ENCODE measurements around the gene COL19A1. TPM values are rescaled to one million over a fixed set of nuclear protein-coding genes. Genes with fewer than 3 reads are reported as not detected.
A peak's percentile ranks its signal among the peaks of the same experiment; 100 is the strongest.

Gene COL19A1
- total and polyA plus RNA-seq, 2 experiments from 2014 or later, result not detected

DNA sequence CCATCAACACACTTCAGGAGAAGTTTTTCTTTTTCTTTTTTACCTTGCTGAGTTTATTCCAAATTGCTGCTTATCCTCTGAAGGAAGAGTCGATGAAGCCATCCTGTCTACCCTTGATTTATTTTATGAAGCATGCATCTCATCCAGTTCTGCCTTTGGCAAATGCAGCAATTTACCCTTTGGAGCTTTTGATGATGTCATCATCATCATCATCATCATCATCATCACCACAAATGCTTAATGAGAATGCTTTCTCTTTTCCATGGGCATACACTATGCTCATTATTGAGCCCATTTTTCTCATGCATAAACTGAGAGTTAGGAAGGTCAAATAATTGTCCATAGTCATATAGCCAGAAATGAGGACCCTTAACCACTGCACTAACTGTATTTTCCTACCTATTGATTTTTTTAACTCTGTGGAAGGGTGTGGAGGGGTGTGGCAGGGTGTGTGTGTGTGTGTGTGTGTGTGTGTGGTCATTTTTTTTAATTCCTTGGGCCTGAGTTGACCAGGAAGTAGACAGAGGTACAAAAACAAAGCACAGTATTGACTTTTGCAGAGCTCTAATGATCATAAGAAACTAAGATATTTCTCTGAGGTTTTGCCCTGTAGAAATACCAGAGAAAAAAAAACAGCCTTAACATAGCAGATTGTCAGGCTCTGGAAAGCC lies 353.7 kb downstream of the COL19A1 start:
- no peaks in the 10 kb centered on the region; the same call in 2 of the 3 replicates for H3K4me1 Mint-ChIP-seq
- ATAC-seq (no peak), DNase-seq (ENCODE audit: low spot score) (no peak)
- H3K36me3 Mint-ChIP-seq (ENCODE audit: low read depth), result no peaks in the 10 kb centered on the region
- H3K79me2 ChIP-seq (replicated peaks; ENCODE audit: insufficient read depth), result no peaks in the 10 kb centered on the region
- no peaks in the 10 kb centered on the region for H3K27me3 ChIP-seq (ENCODE audit: insufficient read depth)
- H3K4me2 ChIP-seq, result no peak overlapping the region
- H3K27ac Mint-ChIP-seq, result no peak overlapping the region
- H3K9me2 ChIP-seq (ENCODE audit: insufficient read depth), result no peaks in the 10 kb centered on the region
- H2AFZ ChIP-seq, result no peak overlapping the region
- peaks cover 2% of the 10 kb centered on the region for H3K27me3 Mint-ChIP-seq (ENCODE audit: insufficient read depth, low read depth, poor library complexity)
- no peaks in the 10 kb centered on the region for H3K36me3 ChIP-seq (ENCODE audit: insufficient read depth)
- H3K4me3 Mint-ChIP-seq, result no peak overlapping the region
- no peaks in the 10 kb centered on the region for H4K20me1 ChIP-seq (replicated peaks; ENCODE audit: insufficient read depth)
- no peaks in the 10 kb centered on the region for H3F3A ChIP-seq (replicated peaks; ENCODE audit: low read depth)
- H3K4me3 ChIP-seq, result no peak overlapping the region
- no peak overlapping the region for H3K27ac ChIP-seq (ENCODE audit: low read depth)
- H3K4me1 ChIP-seq (ENCODE audit: insufficient read depth), result no peaks in the 10 kb centered on the region
- H3K9me3 Mint-ChIP-seq, result no peaks in the 10 kb centered on the region; the same call in 2 of the 3 replicates
- TF ChIP-seq, protein P1, sequence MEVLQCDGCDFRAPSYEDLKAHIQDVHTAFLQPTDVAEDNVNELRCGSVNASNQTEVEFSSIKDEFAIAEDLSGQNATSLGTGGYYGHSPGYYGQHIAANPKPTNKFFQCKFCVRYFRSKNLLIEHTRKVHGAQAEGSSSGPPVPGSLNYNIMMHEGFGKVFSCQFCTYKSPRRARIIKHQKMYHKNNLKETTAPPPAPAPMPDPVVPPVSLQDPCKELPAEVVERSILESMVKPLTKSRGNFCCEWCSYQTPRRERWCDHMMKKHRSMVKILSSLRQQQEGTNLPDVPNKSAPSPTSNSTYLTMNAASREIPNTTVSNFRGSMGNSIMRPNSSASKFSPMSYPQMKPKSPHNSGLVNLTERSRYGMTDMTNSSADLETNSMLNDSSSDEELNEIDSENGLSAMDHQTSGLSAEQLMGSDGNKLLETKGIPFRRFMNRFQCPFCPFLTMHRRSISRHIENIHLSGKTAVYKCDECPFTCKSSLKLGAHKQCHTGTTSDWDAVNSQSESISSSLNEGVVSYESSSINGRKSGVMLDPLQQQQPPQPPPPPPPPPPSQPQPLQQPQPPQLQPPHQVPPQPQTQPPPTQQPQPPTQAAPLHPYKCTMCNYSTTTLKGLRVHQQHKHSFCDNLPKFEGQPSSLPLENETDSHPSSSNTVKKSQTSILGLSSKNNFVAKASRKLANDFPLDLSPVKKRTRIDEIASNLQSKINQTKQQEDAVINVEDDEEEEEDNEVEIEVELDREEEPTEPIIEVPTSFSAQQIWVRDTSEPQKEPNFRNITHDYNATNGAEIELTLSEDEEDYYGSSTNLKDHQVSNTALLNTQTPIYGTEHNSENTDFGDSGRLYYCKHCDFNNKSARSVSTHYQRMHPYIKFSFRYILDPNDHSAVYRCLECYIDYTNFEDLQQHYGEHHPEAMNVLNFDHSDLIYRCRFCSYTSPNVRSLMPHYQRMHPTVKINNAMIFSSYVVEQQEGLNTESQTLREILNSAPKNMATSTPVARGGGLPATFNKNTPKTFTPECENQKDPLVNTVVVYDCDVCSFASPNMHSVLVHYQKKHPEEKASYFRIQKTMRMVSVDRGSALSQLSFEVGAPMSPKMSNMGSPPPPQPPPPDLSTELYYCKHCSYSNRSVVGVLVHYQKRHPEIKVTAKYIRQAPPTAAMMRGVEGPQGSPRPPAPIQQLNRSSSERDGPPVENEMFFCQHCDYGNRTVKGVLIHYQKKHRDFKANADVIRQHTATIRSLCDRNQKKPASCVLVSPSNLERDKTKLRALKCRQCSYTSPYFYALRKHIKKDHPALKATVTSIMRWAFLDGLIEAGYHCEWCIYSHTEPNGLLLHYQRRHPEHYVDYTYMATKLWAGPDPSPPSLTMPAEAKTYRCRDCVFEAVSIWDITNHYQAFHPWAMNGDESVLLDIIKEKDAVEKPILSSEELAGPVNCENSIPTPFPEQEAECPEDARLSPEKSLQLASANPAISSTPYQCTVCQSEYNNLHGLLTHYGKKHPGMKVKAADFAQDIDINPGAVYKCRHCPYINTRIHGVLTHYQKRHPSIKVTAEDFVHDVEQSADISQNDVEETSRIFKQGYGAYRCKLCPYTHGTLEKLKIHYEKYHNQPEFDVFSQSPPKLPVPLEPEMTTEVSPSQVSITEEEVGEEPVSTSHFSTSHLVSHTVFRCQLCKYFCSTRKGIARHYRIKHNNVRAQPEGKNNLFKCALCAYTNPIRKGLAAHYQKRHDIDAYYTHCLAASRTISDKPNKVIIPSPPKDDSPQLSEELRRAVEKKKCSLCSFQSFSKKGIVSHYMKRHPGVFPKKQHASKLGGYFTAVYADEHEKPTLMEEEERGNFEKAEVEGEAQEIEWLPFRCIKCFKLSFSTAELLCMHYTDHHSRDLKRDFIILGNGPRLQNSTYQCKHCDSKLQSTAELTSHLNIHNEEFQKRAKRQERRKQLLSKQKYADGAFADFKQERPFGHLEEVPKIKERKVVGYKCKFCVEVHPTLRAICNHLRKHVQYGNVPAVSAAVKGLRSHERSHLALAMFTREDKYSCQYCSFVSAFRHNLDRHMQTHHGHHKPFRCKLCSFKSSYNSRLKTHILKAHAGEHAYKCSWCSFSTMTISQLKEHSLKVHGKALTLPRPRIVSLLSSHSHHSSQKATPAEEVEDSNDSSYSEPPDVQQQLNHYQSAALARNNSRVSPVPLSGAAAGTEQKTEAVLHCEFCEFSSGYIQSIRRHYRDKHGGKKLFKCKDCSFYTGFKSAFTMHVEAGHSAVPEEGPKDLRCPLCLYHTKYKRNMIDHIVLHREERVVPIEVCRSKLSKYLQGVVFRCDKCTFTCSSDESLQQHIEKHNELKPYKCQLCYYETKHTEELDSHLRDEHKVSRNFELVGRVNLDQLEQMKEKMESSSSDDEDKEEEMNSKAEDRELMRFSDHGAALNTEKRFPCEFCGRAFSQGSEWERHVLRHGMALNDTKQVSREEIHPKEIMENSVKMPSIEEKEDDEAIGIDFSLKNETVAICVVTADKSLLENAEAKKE (CRISPR knock-in tag; IDR thresholded peaks at IDR 0.05), result no peak
- TF ChIP-seq ZNF331 (CRISPR knock-in tag; IDR thresholded peaks at IDR 0.05; ENCODE audit: low read depth) (no peak), POLR2AphosphoS5 (IDR thresholded peaks at IDR 0.05; ENCODE audit: low read depth) (no peak)

DNA sequence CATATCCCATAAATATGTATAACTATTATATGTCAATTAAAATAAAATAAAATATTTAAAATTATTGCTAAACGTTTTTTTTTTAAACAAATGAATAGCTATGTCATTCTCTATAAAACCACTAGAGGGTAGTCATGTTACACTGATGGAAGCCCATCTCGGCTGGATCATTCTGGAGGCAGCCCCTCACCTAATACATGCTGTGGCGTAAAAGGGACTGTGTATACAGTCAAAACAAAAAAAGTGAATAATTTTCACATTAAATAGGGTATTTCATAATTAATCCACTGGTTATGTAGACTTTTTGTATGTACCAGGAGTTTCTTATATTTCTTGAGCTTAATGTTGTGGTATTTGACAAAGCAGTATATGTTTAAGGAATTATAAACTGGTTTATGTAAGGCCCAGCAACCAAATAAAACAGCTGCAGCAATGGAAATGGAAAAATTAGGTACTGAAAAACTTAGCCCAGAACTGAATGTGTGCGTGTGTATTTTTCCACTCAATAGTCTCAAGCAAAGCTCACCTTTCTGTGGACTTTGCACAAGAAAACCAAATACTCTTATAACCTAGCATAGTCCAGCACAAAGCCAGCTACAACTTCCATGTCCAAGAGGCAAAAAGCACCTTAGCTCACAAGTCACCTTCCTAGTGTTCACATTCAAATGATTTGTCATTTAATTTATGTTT lies 354.8 kb downstream of the COL19A1 start:
- Mint-ChIP-seq H3K9me3 (no peaks in the 10 kb centered on the region; the same call in 2 of the 3 replicates), H3K36me3 (ENCODE audit: low read depth) (no peaks in the 10 kb centered on the region), H3K27me3 (ENCODE audit: insufficient read depth, low read depth, poor library complexity) (peaks cover 2% of the 10 kb centered on the region), H3K27ac (no peak overlapping the region; the same call in 1 of the 2 replicates), H3K4me3 (no peak overlapping the region), H3K4me1 (no peaks in the 10 kb centered on the region; the same call in 2 of the 3 replicates)
- no peak overlapping the region for H3K27ac ChIP-seq (ENCODE audit: low read depth)
- no peaks in the 10 kb centered on the region for H3K27me3 ChIP-seq (ENCODE audit: insufficient read depth)
- H3F3A ChIP-seq (replicated peaks; ENCODE audit: low read depth), result no peaks in the 10 kb centered on the region
- no peak overlapping the region for H3K4me3 ChIP-seq
- no peaks in the 10 kb centered on the region for H3K36me3 ChIP-seq (ENCODE audit: insufficient read depth)
- no peaks in the 10 kb centered on the region for H3K79me2 ChIP-seq (replicated peaks; ENCODE audit: insufficient read depth)
- H3K4me1 ChIP-seq (ENCODE audit: insufficient read depth), result no peaks in the 10 kb centered on the region
- H3K9me2 ChIP-seq (ENCODE audit: insufficient read depth), result no peaks in the 10 kb centered on the region
- peak; percentile 82 for ATAC-seq
- H2AFZ ChIP-seq, result no peak overlapping the region
- H4K20me1 ChIP-seq (replicated peaks; ENCODE audit: insufficient read depth), result no peaks in the 10 kb centered on the region
- peak; percentile 71 for DNase-seq (ENCODE audit: low spot score)
- no peak overlapping the region for H3K4me2 ChIP-seq
- TF ChIP-seq, protein P2, sequence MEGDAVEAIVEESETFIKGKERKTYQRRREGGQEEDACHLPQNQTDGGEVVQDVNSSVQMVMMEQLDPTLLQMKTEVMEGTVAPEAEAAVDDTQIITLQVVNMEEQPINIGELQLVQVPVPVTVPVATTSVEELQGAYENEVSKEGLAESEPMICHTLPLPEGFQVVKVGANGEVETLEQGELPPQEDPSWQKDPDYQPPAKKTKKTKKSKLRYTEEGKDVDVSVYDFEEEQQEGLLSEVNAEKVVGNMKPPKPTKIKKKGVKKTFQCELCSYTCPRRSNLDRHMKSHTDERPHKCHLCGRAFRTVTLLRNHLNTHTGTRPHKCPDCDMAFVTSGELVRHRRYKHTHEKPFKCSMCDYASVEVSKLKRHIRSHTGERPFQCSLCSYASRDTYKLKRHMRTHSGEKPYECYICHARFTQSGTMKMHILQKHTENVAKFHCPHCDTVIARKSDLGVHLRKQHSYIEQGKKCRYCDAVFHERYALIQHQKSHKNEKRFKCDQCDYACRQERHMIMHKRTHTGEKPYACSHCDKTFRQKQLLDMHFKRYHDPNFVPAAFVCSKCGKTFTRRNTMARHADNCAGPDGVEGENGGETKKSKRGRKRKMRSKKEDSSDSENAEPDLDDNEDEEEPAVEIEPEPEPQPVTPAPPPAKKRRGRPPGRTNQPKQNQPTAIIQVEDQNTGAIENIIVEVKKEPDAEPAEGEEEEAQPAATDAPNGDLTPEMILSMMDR (conservative IDR thresholded peaks at IDR 0.05; ENCODE audit: low read depth in 2 of 2), result peak; percentile 72 to 76

Measured in GM23338 (cell line).